C4-2B (cell line): ENCODE results near the gene SLC39A8.

Experiments used
- H3K27ac ChIP-seq: fragments of 450-650 bp; 2 replicates; pipeline ENCODE4 v1.5.1; 2017
- CTCF ChIP-seq: fragments of 450-650 bp; conservative IDR thresholded peaks from 2 replicates; pipeline ENCODE4 v1.5.1; 2017; ENCODE audit warnings: mild to moderate bottlenecking
- ZFX ChIP-seq: fragments of 450-650 bp; IDR thresholded peaks from 2 replicates; pipeline ENCODE4 v1.6.1; 2017

Gene SLC39A8

DNA sequence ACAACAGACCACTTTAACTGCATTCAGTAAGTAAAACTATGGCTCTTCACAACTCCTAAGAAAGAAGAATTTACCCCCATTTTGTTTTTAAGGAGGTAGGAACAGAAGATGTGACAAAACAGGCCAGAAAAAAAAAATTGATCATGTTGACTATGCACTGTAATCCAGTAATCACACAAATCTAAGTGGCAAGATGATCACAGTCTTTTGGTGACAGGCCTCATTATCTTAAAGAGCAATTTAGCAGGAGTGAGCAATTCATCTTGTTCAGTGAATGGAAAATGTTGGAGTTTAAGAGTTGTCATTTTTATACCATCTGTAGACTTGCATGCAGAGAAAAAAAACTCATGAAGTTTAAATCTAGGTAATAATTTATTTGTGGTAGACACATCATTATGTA, 115.1 kb downstream of the SLC39A8 start:
- no peak for TF ChIP-seq ZFX
- no peak for TF ChIP-seq CTCF

DNA sequence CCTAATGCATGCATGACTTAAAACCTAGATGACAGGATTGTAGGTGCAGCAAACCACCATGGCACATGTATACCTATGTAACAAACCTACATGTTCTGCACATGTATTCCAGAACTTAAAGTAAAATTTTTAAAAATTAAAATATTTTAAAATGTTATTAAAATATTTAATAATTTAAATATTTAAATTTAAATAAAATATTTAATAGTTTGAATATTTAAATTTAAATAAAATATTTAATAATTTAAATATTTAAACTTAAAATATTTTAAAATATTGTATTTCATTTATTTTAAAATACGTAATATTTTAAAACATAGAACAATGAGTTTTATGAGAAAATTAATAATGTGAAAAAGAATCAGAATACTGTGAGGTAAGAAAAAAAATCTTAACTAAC, 117.9 kb downstream of the SLC39A8 start:
- no peak overlapping the region for H3K27ac ChIP-seq
- TF ChIP-seq ZFX, result no peak
- no peak for TF ChIP-seq CTCF

More for the DNA sequence above, 115.1 kb downstream of the SLC39A8 start:
- no peak overlapping the region for H3K27ac ChIP-seq

DNA sequence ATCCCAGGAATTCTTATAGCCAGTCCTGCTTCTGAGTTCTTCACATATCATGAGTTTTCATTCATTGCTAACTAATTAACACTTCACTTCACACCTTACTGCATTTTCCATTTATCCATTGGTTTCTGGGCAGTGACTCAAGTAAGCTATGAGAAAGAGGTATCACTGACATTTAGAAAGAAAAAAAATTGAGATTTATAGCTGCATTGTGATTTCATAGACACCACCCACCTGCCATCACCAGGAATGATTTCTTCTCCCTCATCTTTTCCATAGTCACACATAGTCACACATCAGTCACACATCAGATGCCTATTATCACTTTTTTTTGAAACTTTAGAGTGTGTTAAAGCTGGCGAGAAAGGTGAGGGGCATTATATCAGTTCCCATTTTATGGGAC, 121.8 kb downstream of the SLC39A8 start:
- H3K27ac ChIP-seq, result no peak overlapping the region
- no peak for TF ChIP-seq CTCF

DNA sequence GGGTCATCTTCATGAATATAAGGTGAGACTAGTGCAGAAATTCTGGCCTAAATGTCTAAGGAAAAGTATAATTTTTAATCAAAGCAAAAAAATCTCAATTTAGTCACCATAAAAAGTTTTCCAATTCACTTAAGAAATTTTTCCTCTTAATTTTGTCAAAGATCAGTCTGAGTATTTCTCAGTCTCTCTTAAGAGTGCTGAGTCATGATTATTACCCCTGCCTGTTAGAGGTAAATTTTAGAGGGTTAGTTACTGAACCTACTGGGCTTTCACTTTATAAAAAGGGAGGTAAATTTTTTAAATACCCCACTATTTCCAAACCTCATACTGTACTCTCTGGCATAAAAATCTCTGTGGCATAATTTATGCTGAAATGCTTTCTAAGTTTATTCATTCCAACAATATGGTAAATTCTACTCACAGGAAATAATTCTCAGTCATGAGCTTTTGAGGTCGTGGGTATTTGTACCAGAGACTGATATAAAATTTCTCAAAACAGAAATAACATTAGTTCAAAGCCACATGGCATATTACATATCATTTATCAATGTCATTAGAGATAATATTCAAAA, 122.4 kb downstream of the SLC39A8 start:
- TF ChIP-seq ZFX (no peak), CTCF (no peak)
- H3K27ac ChIP-seq, result no peak overlapping the region

GRCh38 chr4:102219129-102219528, 126.2 kb downstream of the SLC39A8 start:
- no peak for TF ChIP-seq CTCF
- no peak for TF ChIP-seq ZFX
- H3K27ac ChIP-seq, result no peak overlapping the region

DNA sequence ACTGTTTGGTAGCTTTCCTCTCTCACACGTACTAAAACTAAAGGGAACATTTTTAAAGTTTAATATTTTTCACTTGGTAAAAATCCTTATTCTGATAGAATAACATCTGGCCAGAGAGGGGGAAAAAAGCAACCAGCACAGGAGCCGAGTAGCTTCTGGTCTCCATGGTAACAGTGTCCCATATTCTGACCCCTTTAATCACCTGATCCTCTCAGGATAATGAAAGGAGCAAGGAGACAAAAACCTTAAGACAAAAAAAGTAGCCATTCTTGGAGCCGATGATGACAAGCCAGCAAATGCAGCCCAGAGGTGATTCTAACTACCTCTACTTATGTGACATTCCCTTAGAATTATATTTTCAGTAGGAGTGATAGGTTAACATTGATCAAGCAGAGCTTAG, 126.6 kb downstream of the SLC39A8 start:
- TF ChIP-seq ZFX (no peak), CTCF (no peak)
- H3K27ac ChIP-seq, result no peak overlapping the region

DNA sequence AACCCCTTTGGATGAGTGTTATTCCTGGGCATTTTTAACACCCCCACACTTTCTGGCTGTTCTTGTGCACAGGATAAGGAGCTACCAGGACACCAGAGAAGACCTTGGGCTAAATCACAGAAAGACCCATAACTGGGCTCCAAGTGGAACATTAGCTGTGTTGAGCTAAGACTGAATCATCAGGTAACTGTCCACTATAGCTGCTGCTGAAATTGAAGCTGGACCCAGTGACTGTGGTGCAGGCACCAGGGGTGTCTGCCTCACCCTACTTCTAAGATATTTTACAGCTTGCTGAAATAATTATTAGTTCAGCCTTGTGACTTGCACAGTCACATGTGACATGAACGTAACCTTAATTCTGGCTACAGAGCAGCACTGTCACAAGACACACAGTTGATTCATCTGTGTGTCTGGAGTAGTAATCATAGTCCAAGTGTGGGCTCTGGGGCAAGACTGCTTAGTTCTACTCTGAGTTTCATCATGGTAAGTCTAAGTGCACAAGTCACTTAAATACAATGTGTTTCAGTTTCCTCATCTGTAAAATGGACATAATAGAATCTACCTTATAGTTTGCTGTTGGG, 127.4 kb downstream of the SLC39A8 start:
- peak overlapping the region; percentile 60; the same call in 1 of the 2 replicates for H3K27ac ChIP-seq
- TF ChIP-seq ZFX (no peak), CTCF (no peak)
